NCI-H2081 (cell line): ENCODE measurements around the gene PPP6R1.
"Not testable (repeated sequence)": the region's sequence is repeated elsewhere in the genome, so short reads cannot be mapped to it uniquely, and the experiment has no call there.

Source experiments
- DNase-seq, 2 experiments: peaks; one replicate each; lab custom pipeline; 2025; lab: John Stamatoyannopoulos, UW

The PPP6R1 gene

GRCh38 chr19:55241935-55242464 is 16.8 kb downstream of the PPP6R1 start:
- DNase-seq, result no peak

- DNase-seq, result no peak
Measured at GRCh38 chr19:55241143-55241934, 17.5 kb downstream of the PPP6R1 start.

GRCh38 chr19:55240713-55241020 is 18.1 kb downstream of the PPP6R1 start:
- no peak for DNase-seq

- DNase-seq, result no peak
Measured at GRCh38 chr19:55239004-55239403, 19.8 kb downstream of the PPP6R1 start.

GRCh38 chr19:55238030-55238429 is 20.8 kb downstream of the PPP6R1 start:
- no peak for DNase-seq

GRCh38 chr19:55232986-55233385 is 25.8 kb downstream of the PPP6R1 start:
- no peak for DNase-seq

- no peak for DNase-seq
Measured at GRCh38 chr19:55232286-55232602, 26.6 kb downstream of the PPP6R1 start.

GRCh38 chr19:55231391-55232285 is 27.2 kb downstream of the PPP6R1 start:
- no peak for DNase-seq

GRCh38 chr19:55230780-55231179 is 28.0 kb downstream of the PPP6R1 start:
- no peak for DNase-seq

GRCh38 chr19:55230329-55230728 is 28.5 kb downstream of the PPP6R1 start:
- DNase-seq, result no peak

- no peak for DNase-seq
Measured at GRCh38 chr19:55229789-55230182, 29.0 kb downstream of the PPP6R1 start.

- no peak for DNase-seq
Measured at GRCh38 chr19:55229145-55229788, 29.6 kb downstream of the PPP6R1 start.

GRCh38 chr19:55228403-55229031 is 30.3 kb downstream of the PPP6R1 start, which contains the start of gene TMEM86B:
Gene TMEM86B, minus strand, starts transcription at chr19:55228763. Its CDS starts 22 bp downstream, at chr19:55228741.
- no peak for DNase-seq

GRCh38 chr19:55228015-55228391 is 30.8 kb downstream of the PPP6R1 start:
- no peak for DNase-seq

GRCh38 chr19:55227241-55228014 is 31.4 kb downstream of the PPP6R1 start:
- no peak for DNase-seq

- DNase-seq, result no peak
Measured at GRCh38 chr19:55226788-55227187, 32.0 kb downstream of the PPP6R1 start.

- DNase-seq, result no peak
Measured at GRCh38 chr19:55226273-55226672, 32.5 kb downstream of the PPP6R1 start.

GRCh38 chr19:55225415-55225958 is 33.3 kb downstream of the PPP6R1 start:
- DNase-seq, result no peak

GRCh38 chr19:55224679-55225414 is 34.0 kb downstream of the PPP6R1 start:
- not testable (repeated sequence) for DNase-seq

- DNase-seq, result no peak
Measured at GRCh38 chr19:55224038-55224665, 34.7 kb downstream of the PPP6R1 start.
